ENCODE results near the gene PNCK.

GRCh38 chrX:153628129-153628528 lies 45.5 kb downstream of the PNCK start:
- TF ChIP-seq CTCF (IDR thresholded peaks at IDR 0.05) = no peak
- no peak for TF ChIP-seq POLR2A (IDR thresholded peaks at IDR 0.05)

All from prostate gland (tissue), 2 donors.